Upper lobe of left lung (tissue), 4 donors: ENCODE measurements around the gene NSD1.

ENCODE experiments used
- CTCF ChIP-seq, 6 experiments: fragments of 450-650 bp in 4 of 6; fragments of 200-600 bp in 2 of 6; sonication (generic) in 2 of 6; IDR thresholded peaks; one replicate each; pipeline ENCODE4 v1.5.1; 2016 to 2019; ENCODE audit warnings: antibody characterized with exemption in 6 of 6
- POLR2A ChIP-seq, 4 donors: fragments of 450-650 bp; IDR thresholded peaks; one replicate each; pipeline ENCODE4 v1.5.1; 2016 to 2017; ENCODE audit warnings: antibody characterized with exemption in 4 of 4, mild to moderate bottlenecking in 2 of 4
- POLR2AphosphoS5 ChIP-seq, 2 donors: sonication (generic); formaldehyde crosslinking; IDR thresholded peaks; one replicate each; pipeline ENCODE4 v1.5.1; 2017; ENCODE audit warnings: antibody characterized with exemption in 2 of 2

- no peak for TF ChIP-seq CTCF (IDR thresholded peaks at IDR 0.05)
- no peak for TF ChIP-seq POLR2A (IDR thresholded peaks at IDR 0.05)
- TF ChIP-seq POLR2AphosphoS5 (IDR thresholded peaks at IDR 0.05): no peak
Measured at GRCh38 chr5:177310332-177310731, 176.8 kb downstream of the NSD1 start.
